ENCODE measurements around the gene UBXN7. TPM values are rescaled to one million over a fixed set of nuclear protein-coding genes. Genes with fewer than 3 reads are reported as not detected.
"Not testable (repeated sequence)": the region's sequence is repeated elsewhere in the genome, so short reads cannot be mapped to it uniquely, and the experiment has no call there.

UBXN7 gene
- total and polyA plus RNA-seq, 2 of the 4 experiments (the other 2 are of a cell fraction) = 8.6 to 16.1 TPM

GRCh38 chr3:196314086-196314485, 118.1 kb downstream of the UBXN7 start:
- H3K56ac ChIP-seq (ENCODE audit: extremely low read depth, insufficient read depth, low read length); ATAC-seq (ENCODE audit: low read depth); H3K4me1 ChIP-seq (ENCODE audit: control insufficient read depth, insufficient read depth, low read length); BruUV-seq (replicated peaks); H3K9me1 ChIP-seq (ENCODE audit: insufficient read depth, low read length); H2AK9ac ChIP-seq (replicated peaks; ENCODE audit: low read depth, low read length, poor library complexity); H3K18ac ChIP-seq (ENCODE audit: low read depth, low read length); H4K8ac ChIP-seq (ENCODE audit: low read depth in 2 of 2, low read length in 2 of 2); H3K14ac ChIP-seq (replicated peaks; ENCODE audit: low read depth, low read length); H4K5ac ChIP-seq (ENCODE audit: low read depth, low read length); H3K9ac ChIP-seq (ENCODE audit: low read depth, low read length); H2BK15ac ChIP-seq (ENCODE audit: low read depth, low read length); H4K91ac ChIP-seq (ENCODE audit: insufficient read depth, low read depth, low read length); dilution Hi-C loops (cut with HindIII; ENCODE audit: low sequenced_read_pairs, unreplicated experiment); H2AFZ ChIP-seq (replicated peaks; ENCODE audit: low read length, poor library complexity); H3K23ac ChIP-seq (ENCODE audit: low read depth, low read length); H3K36me3 ChIP-seq (ENCODE audit: control insufficient read depth, insufficient read depth, low read length); H3K4me2 ChIP-seq (ENCODE audit: low read depth, low read length); POLR2A ChIA-PET (ENCODE audit: unreplicated experiment); H2BK120ac ChIP-seq (ENCODE audit: low read depth, low read length); in situ Hi-C loops (cut with MboI; ENCODE audit: low sequenced_read_pairs); H2AK5ac ChIP-seq (ENCODE audit: low read depth, low read length); H2BK5ac ChIP-seq (ENCODE audit: low read depth, low read length, poor library complexity, severe bottlenecking); H3K9me3 ChIP-seq (ENCODE audit: control insufficient read depth, insufficient read depth, low read length); H3K4ac ChIP-seq (ENCODE audit: low read depth, low read length); DNase-seq; H3K27ac ChIP-seq (ENCODE audit: insufficient read depth, low read length); H4K20me1 ChIP-seq (ENCODE audit: insufficient read depth, low read length); intact Hi-C loops (cut with micrococcal nuclease); H2BK20ac ChIP-seq (ENCODE audit: low read depth, low read length); H3K27me3 ChIP-seq (ENCODE audit: control insufficient read depth, insufficient read depth, low read length); H3K4me3 ChIP-seq (ENCODE audit: insufficient read depth, low read depth, low read length): not testable (repeated sequence)
- CTCF ChIA-PET = interaction anchor here (0.7 kb wide), 2 partner anchors 17 to 84 kb away, joined by 4 to 5 read pairs; no protein-coding TSS in a partner anchor
- peaks cover 9 to 20% of the 10 kb centered on the region in 2 experiments for H3K79me1 ChIP-seq (ENCODE audit: low read depth in 1 of 2, low read length in 2 of 2)
- 100% methylated on average over 1 of the region's 7 CpGs; no CpG with 5 or more reads in 1 of the 2 experiments for WGBS, 2 experiments (ENCODE audit: extremely low coverage in 2 of 2, insufficient read length in 1 of 2)

- in situ Hi-C loops (cut with MboI; ENCODE audit: low sequenced_read_pairs); BruUV-seq (replicated peaks); dilution Hi-C loops (cut with HindIII; ENCODE audit: low sequenced_read_pairs, unreplicated experiment); H3K4ac ChIP-seq (ENCODE audit: low read depth, low read length); H3K4me3 ChIP-seq (ENCODE audit: insufficient read depth, low read depth, low read length); H3K56ac ChIP-seq (ENCODE audit: extremely low read depth, insufficient read depth, low read length); DNase-seq; H3K27me3 ChIP-seq (ENCODE audit: control insufficient read depth, insufficient read depth, low read length); ATAC-seq (ENCODE audit: low read depth); H3K9ac ChIP-seq (ENCODE audit: low read depth, low read length); H3K9me1 ChIP-seq (ENCODE audit: insufficient read depth, low read length); H3K4me2 ChIP-seq (ENCODE audit: low read depth, low read length); H2AK9ac ChIP-seq (replicated peaks; ENCODE audit: low read depth, low read length, poor library complexity); H2BK120ac ChIP-seq (ENCODE audit: low read depth, low read length); H4K91ac ChIP-seq (ENCODE audit: insufficient read depth, low read depth, low read length); H3K36me3 ChIP-seq (ENCODE audit: control insufficient read depth, insufficient read depth, low read length); H4K20me1 ChIP-seq (ENCODE audit: insufficient read depth, low read length); H4K8ac ChIP-seq (ENCODE audit: low read depth in 2 of 2, low read length in 2 of 2); CTCF ChIA-PET; H3K79me1 ChIP-seq (ENCODE audit: low read depth in 1 of 2, low read length in 2 of 2); H2BK15ac ChIP-seq (ENCODE audit: low read depth, low read length); H3K4me1 ChIP-seq (ENCODE audit: control insufficient read depth, insufficient read depth, low read length); H2AK5ac ChIP-seq (ENCODE audit: low read depth, low read length); H2BK5ac ChIP-seq (ENCODE audit: low read depth, low read length, poor library complexity, severe bottlenecking); POLR2A ChIA-PET (ENCODE audit: unreplicated experiment); H4K5ac ChIP-seq (ENCODE audit: low read depth, low read length); H3K9me3 ChIP-seq (ENCODE audit: control insufficient read depth, insufficient read depth, low read length); H2AFZ ChIP-seq (replicated peaks; ENCODE audit: low read length, poor library complexity); H3K14ac ChIP-seq (replicated peaks; ENCODE audit: low read depth, low read length); H2BK20ac ChIP-seq (ENCODE audit: low read depth, low read length); intact Hi-C loops (cut with micrococcal nuclease); H3K18ac ChIP-seq (ENCODE audit: low read depth, low read length); H3K23ac ChIP-seq (ENCODE audit: low read depth, low read length); H3K27ac ChIP-seq (ENCODE audit: insufficient read depth, low read length): not testable (repeated sequence)
- WGBS, 2 experiments (ENCODE audit: extremely low coverage in 2 of 2, insufficient read length in 1 of 2) = no CpG with 5 or more reads among the region's 8 CpGs
Observed at GRCh38 chr3:196302960-196303359, 129.3 kb downstream of the UBXN7 start.
